Activated CD8-positive, alpha-beta memory T cell treated with anti-CD3 and anti-CD28 coated beads for 24 hours (primary cell): ENCODE results near the gene EFNA2.
"Not testable (repeated sequence)": the region's sequence is repeated elsewhere in the genome, so short reads cannot be mapped to it uniquely, and the experiment has no call there.

Experiments used
- DNase-seq: peaks from one replicate; pipeline ENCODE4 v3.0.0-alpha.2; 2020

EFNA2 gene

GRCh38 chr19:1300744-1301490, 15.2 kb downstream of the EFNA2 start:
- DNase-seq: no peak

- no peak for DNase-seq
Observed at GRCh38 chr19:1302533-1303239, 17.0 kb downstream of the EFNA2 start.

- DNase-seq: no peak
Observed at GRCh38 chr19:1304197-1304924, 18.7 kb downstream of the EFNA2 start.

- not testable (repeated sequence) for DNase-seq
Observed at GRCh38 chr19:1305354-1305753, 19.7 kb downstream of the EFNA2 start.

GRCh38 chr19:1307320-1307719, 21.6 kb downstream of the EFNA2 start:
- no peak for DNase-seq

- no peak for DNase-seq
Observed at GRCh38 chr19:1307755-1308303, 22.2 kb downstream of the EFNA2 start.

GRCh38 chr19:1308718-1309117, 23.0 kb downstream of the EFNA2 start:
- DNase-seq: no peak

- DNase-seq: no peak
Observed at GRCh38 chr19:1309977-1310852, 24.5 kb downstream of the EFNA2 start.

- DNase-seq: no peak
Observed at GRCh38 chr19:1310853-1311180, 25.1 kb downstream of the EFNA2 start.

GRCh38 chr19:1311543-1312091, 25.9 kb downstream of the EFNA2 start:
- no peak for DNase-seq

GRCh38 chr19:1312767-1313694, 27.4 kb downstream of the EFNA2 start:
- no peak for DNase-seq

- no peak for DNase-seq
Observed at GRCh38 chr19:1313695-1314613, 28.3 kb downstream of the EFNA2 start.

- DNase-seq: peak; percentile 71
Observed at GRCh38 chr19:1315470-1316166, 29.9 kb downstream of the EFNA2 start.

GRCh38 chr19:1316466-1316865, 30.8 kb downstream of the EFNA2 start:
- DNase-seq: no peak

GRCh38 chr19:1317274-1318003, 31.8 kb downstream of the EFNA2 start:
- DNase-seq: no peak

- no peak for DNase-seq
Observed at GRCh38 chr19:1318678-1319471, 33.2 kb downstream of the EFNA2 start.

GRCh38 chr19:1320282-1320650, 34.6 kb downstream of the EFNA2 start:
- DNase-seq: not testable (repeated sequence)

- no peak for DNase-seq
Observed at GRCh38 chr19:1321539-1321938, 35.9 kb downstream of the EFNA2 start.
